Breast epithelium (tissue), 4 donors: ENCODE results near the gene NR1I2. TPM values are rescaled to one million over a fixed set of nuclear protein-coding genes. Genes with fewer than 3 reads are reported as not detected.

Experiments used
- DNase-seq, 2 donors: peaks; one replicate each; pipeline ENCODE4 v3.0.0-alpha.2; 2019; ENCODE audit warnings: low spot score in 2 of 2
- H3K27ac ChIP-seq, 2 donors: fragments of 200-600 bp; sonication (generic) in 1 of 2; one replicate each; pipeline ENCODE4 v1.5.1; 2016 to 2019; ENCODE audit warnings: mild to moderate bottlenecking in 1 of 2
- H3K27me3 ChIP-seq, 2 donors: fragments of 200-600 bp; sonication (generic) in 1 of 2; one replicate each; pipeline versions ENCODE4 v1.5.1 to v1.6.0; 2017 to 2019; ENCODE audit warnings: control low read depth in 1 of 2, mild to moderate bottlenecking in 1 of 2
- H3K36me3 ChIP-seq: fragments of 200-600 bp; one replicate; pipeline ENCODE4 v1.5.1; 2019
- H3K4me1 ChIP-seq, 2 donors: fragments of 200-600 bp; sonication (generic); one replicate each; pipeline ENCODE4 v1.5.1; 2016 to 2019; ENCODE audit warnings: control low read depth in 1 of 2
- H3K4me3 ChIP-seq, 3 donors: fragments of 200-600 bp; sonication (generic); 1 replicate in 2 of 3; 2 replicates in 1 of 3; pipeline ENCODE4 v1.5.1; 2016 to 2019; ENCODE audit warnings: mild to moderate bottlenecking in 3 of 3, moderate library complexity in 2 of 3
- H3K9me3 ChIP-seq, 2 donors: fragments of 200-600 bp; sonication (generic) in 1 of 2; one replicate each; pipeline ENCODE4 v1.5.1; 2016 to 2019; ENCODE audit warnings: control low read depth in 1 of 2
- POLR2A ChIP-seq: fragments of 450-650 bp; IDR thresholded peaks from one replicate; pipeline ENCODE4 v1.6.1; 2016; ENCODE audit warnings: antibody characterized with exemption, mild to moderate bottlenecking, moderate library complexity
- POLR2AphosphoS5 ChIP-seq, 3 donors: sonication (generic); formaldehyde crosslinking; IDR thresholded peaks; one replicate each; pipeline ENCODE4 v1.6.1; 2017; ENCODE audit warnings: antibody characterized with exemption in 3 of 3
- intact Hi-C: fragments of 100-400 bp; cut with DNase I; formaldehyde crosslinking; loops from one replicate; pipeline ENCODE4 v1.15.1; 2023; ENCODE audit warnings: low total_unique reads
- total RNA-seq, 3 donors: library from RNA; depleted of rRNA; stranded (reverse); fragments of >200 nt; gene quantifications; one replicate each; pipeline ENCODE4 v1.1.0, GENCODE V29; 2016
- TF ChIP-seq, protein P1 (sequence below), 3 donors: fragments of 450-650 bp; IDR thresholded peaks; one replicate each; pipeline ENCODE4 v1.5.1; 2016 to 2017; ENCODE audit warnings: antibody characterized with exemption in 3 of 3, mild to moderate bottlenecking in 3 of 3, moderate library complexity in 3 of 3

NR1I2 gene
- total RNA-seq, 3 donors from 2014 or later = 0.29 to 0.98 (median 0.32) TPM

DNA sequence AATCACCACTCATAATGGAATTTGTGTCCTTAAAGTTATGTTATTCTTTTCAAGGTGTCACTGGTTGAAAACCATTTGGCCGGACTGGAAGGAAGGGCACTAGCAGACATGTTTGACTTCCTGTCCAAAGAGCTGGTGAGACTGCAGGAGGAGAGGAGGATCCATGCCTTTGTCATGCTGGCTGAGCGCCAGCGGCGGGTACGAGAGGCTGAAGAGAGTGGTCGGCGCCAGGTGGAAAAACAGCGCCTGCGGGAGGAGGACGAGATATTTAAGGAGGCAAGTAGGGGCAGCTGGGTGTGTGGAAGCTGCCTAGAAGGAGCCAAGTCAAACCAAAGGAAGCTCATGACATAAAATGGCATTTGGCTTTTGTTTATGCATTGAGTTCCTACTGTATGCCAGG, 38.0 kb upstream of the NR1I2 start:
- intact Hi-C loops = no loop called here
- no peak for DNase-seq
- no peak overlapping the region for H3K27ac ChIP-seq
- no peaks in the 10 kb centered on the region for H3K27me3 ChIP-seq
- no peaks in the 10 kb centered on the region for H3K9me3 ChIP-seq
- no peaks in the 10 kb centered on the region for H3K36me3 ChIP-seq
- TF ChIP-seq POLR2A = no peak
- TF ChIP-seq POLR2AphosphoS5 (IDR thresholded peaks at IDR 0.05) = no peak
- TF ChIP-seq, protein P1, sequence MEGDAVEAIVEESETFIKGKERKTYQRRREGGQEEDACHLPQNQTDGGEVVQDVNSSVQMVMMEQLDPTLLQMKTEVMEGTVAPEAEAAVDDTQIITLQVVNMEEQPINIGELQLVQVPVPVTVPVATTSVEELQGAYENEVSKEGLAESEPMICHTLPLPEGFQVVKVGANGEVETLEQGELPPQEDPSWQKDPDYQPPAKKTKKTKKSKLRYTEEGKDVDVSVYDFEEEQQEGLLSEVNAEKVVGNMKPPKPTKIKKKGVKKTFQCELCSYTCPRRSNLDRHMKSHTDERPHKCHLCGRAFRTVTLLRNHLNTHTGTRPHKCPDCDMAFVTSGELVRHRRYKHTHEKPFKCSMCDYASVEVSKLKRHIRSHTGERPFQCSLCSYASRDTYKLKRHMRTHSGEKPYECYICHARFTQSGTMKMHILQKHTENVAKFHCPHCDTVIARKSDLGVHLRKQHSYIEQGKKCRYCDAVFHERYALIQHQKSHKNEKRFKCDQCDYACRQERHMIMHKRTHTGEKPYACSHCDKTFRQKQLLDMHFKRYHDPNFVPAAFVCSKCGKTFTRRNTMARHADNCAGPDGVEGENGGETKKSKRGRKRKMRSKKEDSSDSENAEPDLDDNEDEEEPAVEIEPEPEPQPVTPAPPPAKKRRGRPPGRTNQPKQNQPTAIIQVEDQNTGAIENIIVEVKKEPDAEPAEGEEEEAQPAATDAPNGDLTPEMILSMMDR (IDR thresholded peaks at IDR 0.05) = no peak
- H3K4me1 ChIP-seq = no peaks in the 10 kb centered on the region
- H3K4me3 ChIP-seq = no peak overlapping the region

DNA sequence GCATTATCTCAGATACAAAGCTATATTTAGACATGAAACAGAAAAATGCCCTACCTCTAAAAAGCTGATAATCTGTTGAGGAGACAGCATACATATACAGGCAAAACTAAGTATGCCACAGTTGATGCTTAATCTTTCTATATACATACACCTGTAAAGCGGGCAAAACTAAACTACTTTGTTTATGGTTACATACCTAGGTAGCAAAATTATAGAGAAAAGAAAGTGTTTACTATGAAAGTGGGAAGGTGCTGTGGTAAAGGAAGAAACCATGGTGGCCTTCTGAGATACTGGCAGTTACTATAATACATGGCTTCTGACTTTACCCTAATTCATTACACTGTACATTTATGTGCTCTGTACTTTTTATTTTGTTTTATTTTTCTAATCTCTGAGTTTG, 36.0 kb upstream of the NR1I2 start:
- H3K27me3 ChIP-seq = no peaks in the 10 kb centered on the region
- H3K4me3 ChIP-seq = no peak overlapping the region
- DNase-seq = no peak
- no peaks in the 10 kb centered on the region for H3K9me3 ChIP-seq
- TF ChIP-seq POLR2A = no peak
- TF ChIP-seq POLR2AphosphoS5 (IDR thresholded peaks at IDR 0.05) = no peak
- TF ChIP-seq, protein P1 (IDR thresholded peaks at IDR 0.05) = no peak
- H3K4me1 ChIP-seq = no peaks in the 10 kb centered on the region
- H3K27ac ChIP-seq = no peak overlapping the region
- peaks cover 5% of the 10 kb centered on the region for H3K36me3 ChIP-seq
- intact Hi-C loops = no loop called here

DNA sequence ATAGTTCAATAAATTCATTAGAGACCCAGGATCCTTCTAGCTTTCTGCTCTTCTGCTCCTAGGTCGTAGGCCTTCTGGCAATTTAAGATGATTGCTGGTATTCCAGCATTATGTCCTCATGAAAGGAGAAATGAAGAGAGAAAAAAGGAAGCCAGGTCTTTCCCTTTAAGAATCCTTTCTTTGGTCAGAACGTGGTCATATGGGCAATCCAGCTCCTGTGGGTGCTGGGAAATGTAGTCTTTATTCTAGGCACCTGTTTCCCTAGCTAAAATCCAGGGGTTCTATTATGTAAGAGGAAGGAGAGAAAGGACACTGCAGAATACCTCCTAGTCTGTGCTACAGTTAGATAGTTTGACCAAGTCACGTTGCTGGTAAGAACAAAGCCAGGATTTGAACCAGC, 35.5 kb upstream of the NR1I2 start:
- Histone ChIP-seq H3K36me3 (peaks cover 5% of the 10 kb centered on the region), H3K27me3 (no peaks in the 10 kb centered on the region), H3K27ac (no peak overlapping the region), H3K4me1 (no peaks in the 10 kb centered on the region), H3K9me3 (no peaks in the 10 kb centered on the region), H3K4me3 (no peak overlapping the region)
- no peak for DNase-seq
- intact Hi-C loops = no loop called here
- TF ChIP-seq POLR2AphosphoS5 (IDR thresholded peaks at IDR 0.05) (no peak), POLR2A (no peak)
- TF ChIP-seq, protein P1 (IDR thresholded peaks at IDR 0.05) = no peak

DNA sequence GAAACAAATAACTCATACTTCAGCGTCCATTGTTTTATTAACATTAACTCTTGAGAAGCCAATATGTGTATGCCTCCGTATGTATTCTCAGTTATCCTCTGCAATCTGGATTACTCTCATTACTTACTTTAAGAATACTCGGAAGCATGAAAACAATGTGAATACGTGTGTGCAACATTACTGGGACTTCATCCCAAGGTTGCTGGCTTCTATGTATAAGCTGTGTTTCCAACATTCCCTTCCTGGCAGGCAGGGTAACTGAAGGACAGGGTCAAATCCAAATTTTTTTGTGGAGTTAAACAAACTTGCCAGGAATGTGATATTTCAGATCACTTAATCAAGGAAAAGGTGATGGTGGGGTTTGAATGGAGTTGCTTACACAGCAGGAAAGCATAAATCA, 34.5 kb upstream of the NR1I2 start:
- TF ChIP-seq, protein P1 (IDR thresholded peaks at IDR 0.05) = no peak
- TF ChIP-seq POLR2AphosphoS5 (IDR thresholded peaks at IDR 0.05) = no peak
- TF ChIP-seq POLR2A = no peak
- intact Hi-C loops = no loop called here

DNA sequence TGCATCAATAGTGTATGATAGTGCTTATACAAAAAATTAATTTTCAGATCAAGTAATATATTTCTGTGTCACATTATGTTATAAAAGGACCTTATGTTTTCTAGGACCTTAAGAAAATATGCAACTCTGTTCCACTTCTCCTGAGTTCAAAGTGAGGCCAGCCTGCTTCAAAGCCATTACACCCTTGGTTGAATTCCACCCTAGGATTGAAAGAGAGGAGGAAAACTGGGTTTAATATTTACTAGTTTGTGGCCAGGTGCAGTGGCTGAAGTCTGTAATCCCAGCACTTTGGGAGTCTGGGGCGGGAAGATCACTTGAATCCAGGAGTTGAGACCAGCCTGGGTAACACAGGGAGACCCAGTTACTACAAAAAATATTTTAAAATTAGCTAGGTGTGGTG, 32.9 kb upstream of the NR1I2 start:
- Histone ChIP-seq H3K27ac (no peak overlapping the region), H3K9me3 (peaks cover 0 to 12% of the 10 kb centered on the region in 2 donors), H3K27me3 (no peaks in the 10 kb centered on the region), H3K4me1 (no peaks in the 10 kb centered on the region), H3K4me3 (no peak overlapping the region), H3K36me3 (peaks cover 5% of the 10 kb centered on the region)
- intact Hi-C loops = no loop called here
- no peak for DNase-seq
- TF ChIP-seq POLR2AphosphoS5 (IDR thresholded peaks at IDR 0.05) = no peak
- TF ChIP-seq, protein P1 (IDR thresholded peaks at IDR 0.05) = no peak
- TF ChIP-seq POLR2A = no peak

More for the DNA sequence above, 34.5 kb upstream of the NR1I2 start:
- no peak overlapping the region for H3K27ac ChIP-seq
- no peaks in the 10 kb centered on the region for H3K9me3 ChIP-seq
- DNase-seq = no peak
- no peak overlapping the region for H3K4me3 ChIP-seq
- no peaks in the 10 kb centered on the region for H3K4me1 ChIP-seq
- no peaks in the 10 kb centered on the region for H3K27me3 ChIP-seq
- peaks cover 5% of the 10 kb centered on the region for H3K36me3 ChIP-seq
